A549 (cell line): Measurements from ENCODE around the gene RAD51B.

Experiments
- CTCF ChIP-seq: fragments of >200 bp; sonication (Bioruptor Twin); formaldehyde crosslinking; IDR thresholded peaks from 3 replicates; pipeline ENCODE4 v1.5.1; 2016
- JUN ChIP-seq, 2 experiments: fragments of >200 bp; sonication (Bioruptor Twin); formaldehyde crosslinking; IDR thresholded peaks; 2 replicates in 1 of 2; 3 replicates in 1 of 2; pipeline ENCODE4 v1.6.1; 2016 to 2017
- POLR2A ChIP-seq: IDR thresholded peaks from 2 replicates; pipeline ENCODE4 v1.6.1; 2012; ENCODE audit warnings: mild to moderate bottlenecking, low read length
- RAD21 ChIP-seq, 2 experiments: fragments of >200 bp in 1 of 2; sonication (Bioruptor Twin) in 1 of 2; formaldehyde crosslinking in 1 of 2; IDR thresholded peaks in 1 of 2; conservative IDR thresholded peaks in 1 of 2; 2 replicates in 1 of 2; 3 replicates in 1 of 2; pipeline ENCODE4 v1.6.1; 2012 to 2018; ENCODE audit warnings: inconsistent platforms in 1 of 2
- SMC3 ChIP-seq: fragments of >200 bp; sonication (Bioruptor Twin); formaldehyde crosslinking; IDR thresholded peaks from 3 replicates; pipeline ENCODE4 v1.6.1; 2018; ENCODE audit warnings: inconsistent platforms
- SREBF2 ChIP-seq: fragments of 450-650 bp; IDR thresholded peaks from 2 replicates; pipeline ENCODE4 v1.6.1; 2014; ENCODE audit warnings: mild to moderate bottlenecking, moderate library complexity

GRCh38 chr14:67938071-67938470, 118.5 kb downstream of the RAD51B start:
- TF ChIP-seq CTCF (no peak), JUN (IDR thresholded peaks at IDR 0.05) (no peak), SREBF2 (no peak), SMC3 (no peak), POLR2A (no peak), RAD21 (conservative IDR thresholded peaks at IDR 0.05 in 1 of 2, IDR thresholded peaks at IDR 0.05 in 1 of 2) (no peak)
